PFSK-1 (cell line): ENCODE data around the gene SET.
A peak's percentile ranks its signal among the peaks of the same experiment; 100 is the strongest.

Source experiments
- FOXP2 ChIP-seq: optimal IDR thresholded peaks from 2 replicates; pipeline ENCODE3; 2011; ENCODE audit warnings: borderline replicate concordance, control low read depth, inconsistent platforms; ENCODE audit not compliant: insufficient read depth; ENCODE audit errors: extremely low read length, extremely low read depth
- POLR2AphosphoS5 ChIP-seq: IDR thresholded peaks from 2 replicates; pipeline ENCODE4 v1.6.1; 2012; ENCODE audit warnings: low read depth, mild to moderate bottlenecking, control low read depth, low read length, moderate library complexity
- REST ChIP-seq, 2 experiments: IDR thresholded peaks; 2 replicates each; pipeline versions ENCODE4 v1.6.1 to v1.8.0; 2011 to 2012; ENCODE audit warnings: low read depth in 2 of 2, low read length in 2 of 2, control low read depth in 1 of 2, inconsistent platforms in 1 of 2, mild to moderate bottlenecking in 1 of 2, moderate library complexity in 1 of 2; ENCODE audit not compliant: insufficient read depth in 1 of 2
- SIN3A ChIP-seq: IDR thresholded peaks from 2 replicates; pipeline ENCODE4 v1.6.1; 2012; ENCODE audit warnings: mild to moderate bottlenecking, low read length, moderate library complexity, borderline replicate concordance; ENCODE audit not compliant: insufficient read depth
- TAF1 ChIP-seq: IDR thresholded peaks from 2 replicates; pipeline ENCODE4 v1.6.1; 2012; ENCODE audit warnings: low read length, control low read depth, borderline replicate concordance; ENCODE audit not compliant: insufficient read depth

The SET gene

DNA sequence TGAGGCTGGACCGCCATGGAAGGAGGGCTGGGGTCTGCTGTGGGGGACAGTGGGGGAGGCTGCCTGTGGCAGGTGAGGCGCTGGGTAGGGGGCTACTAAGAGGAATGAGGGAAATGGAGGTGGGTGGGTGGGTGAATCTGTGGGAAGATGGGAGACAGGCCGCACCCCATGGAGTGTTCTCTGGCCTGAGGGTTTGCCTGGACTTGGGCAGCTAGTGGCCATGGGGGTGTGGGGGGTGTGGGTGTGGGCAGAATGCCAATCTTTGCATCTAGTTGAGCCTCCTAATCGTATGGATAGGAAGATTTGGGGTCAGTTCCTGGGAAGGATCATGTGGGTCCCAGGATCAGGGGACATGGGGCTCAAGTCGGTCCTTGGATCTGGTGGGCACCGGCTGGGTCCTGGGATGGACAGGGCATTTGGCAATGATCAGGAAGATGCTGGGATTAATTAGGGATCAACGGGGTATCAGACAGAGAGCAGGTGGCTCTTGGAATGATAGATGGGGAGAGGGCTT is 34.4 kb downstream of the SET start:
- no peak for TF ChIP-seq FOXP2
- no peak for TF ChIP-seq POLR2AphosphoS5
- no peak for TF ChIP-seq SIN3A
- TF ChIP-seq TAF1: no peak
- TF ChIP-seq REST (IDR thresholded peaks at IDR 0.05; ENCODE audit: insufficient read depth in 1 of 2, low read depth in 2 of 2, low read length in 2 of 2): no peak

- TF ChIP-seq POLR2AphosphoS5: peak; percentile 74
- TF ChIP-seq REST (IDR thresholded peaks at IDR 0.05; ENCODE audit: insufficient read depth in 1 of 2, low read depth in 2 of 2, low read length in 2 of 2): no peak
- TF ChIP-seq TAF1: peak; percentile 70; the same call in 1 of the 2 replicates
Observed at GRCh38 chr9:128723866-128724743, 35.1 kb downstream of the SET start, which contains the start of gene ZDHHC12. TSS of gene ZDHHC12 (minus strand) at chr9:128724127. CDS start at chr9:128724093, 34 bp downstream.

GRCh38 chr9:128724744-128725211 is 35.8 kb downstream of the SET start:
- TF ChIP-seq FOXP2 (no peak), POLR2AphosphoS5 (no peak)

DNA sequence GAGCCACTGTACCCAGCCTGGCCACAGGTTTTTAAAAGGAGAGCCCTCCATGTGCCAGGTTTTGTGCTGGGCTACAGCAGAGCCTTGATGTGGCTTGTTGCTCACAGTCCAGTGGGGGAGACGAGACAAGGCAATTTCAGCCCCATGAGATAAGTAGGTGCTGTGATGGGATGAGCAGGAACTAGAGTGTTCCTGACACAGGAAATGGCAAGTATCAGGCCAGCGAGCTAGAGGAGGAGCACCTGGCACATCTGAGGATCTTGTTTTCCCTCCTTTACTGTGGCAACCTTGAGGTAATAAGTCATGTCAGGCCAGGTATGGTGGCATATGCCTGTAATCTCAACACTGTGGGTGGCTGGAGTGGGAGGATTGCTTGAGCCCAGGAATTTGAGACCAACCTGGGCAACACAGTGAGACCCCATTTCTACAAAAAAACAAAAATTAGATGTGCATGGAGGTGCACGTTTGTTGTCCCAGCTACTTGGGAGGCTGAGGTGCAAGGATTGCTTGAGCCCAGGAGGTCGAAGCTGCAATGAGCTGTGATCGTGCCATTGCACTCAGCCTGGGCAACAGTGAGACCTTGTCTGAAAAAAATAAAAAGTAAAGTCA is 38.7 kb downstream of the SET start:
- no peak for TF ChIP-seq FOXP2

DNA sequence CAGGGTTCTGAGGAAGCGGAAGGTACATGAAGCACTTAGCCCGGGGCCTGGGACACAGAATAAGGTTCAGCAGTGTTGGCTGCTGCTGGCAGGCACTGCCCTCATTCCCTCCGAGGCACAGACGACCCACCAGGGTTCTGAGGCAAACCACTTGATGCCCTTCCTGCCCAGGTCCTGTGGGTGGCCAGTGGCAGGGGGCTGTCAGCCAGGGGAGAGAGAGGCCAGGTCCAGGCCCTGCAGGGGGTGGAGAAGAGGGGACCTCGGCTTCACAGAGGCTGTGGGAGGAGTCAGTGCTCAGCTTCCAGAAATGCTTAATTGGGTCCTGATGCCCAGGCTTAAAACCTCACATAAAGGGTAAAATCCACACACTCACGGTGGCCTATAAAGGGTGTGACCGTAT is 39.3 kb downstream of the SET start:
- no peak for TF ChIP-seq POLR2AphosphoS5
- no peak for TF ChIP-seq SIN3A
- TF ChIP-seq TAF1: no peak
- no peak for TF ChIP-seq FOXP2
- no peak for TF ChIP-seq REST (IDR thresholded peaks at IDR 0.05; ENCODE audit: insufficient read depth in 1 of 2, low read depth in 2 of 2, low read length in 2 of 2)

DNA sequence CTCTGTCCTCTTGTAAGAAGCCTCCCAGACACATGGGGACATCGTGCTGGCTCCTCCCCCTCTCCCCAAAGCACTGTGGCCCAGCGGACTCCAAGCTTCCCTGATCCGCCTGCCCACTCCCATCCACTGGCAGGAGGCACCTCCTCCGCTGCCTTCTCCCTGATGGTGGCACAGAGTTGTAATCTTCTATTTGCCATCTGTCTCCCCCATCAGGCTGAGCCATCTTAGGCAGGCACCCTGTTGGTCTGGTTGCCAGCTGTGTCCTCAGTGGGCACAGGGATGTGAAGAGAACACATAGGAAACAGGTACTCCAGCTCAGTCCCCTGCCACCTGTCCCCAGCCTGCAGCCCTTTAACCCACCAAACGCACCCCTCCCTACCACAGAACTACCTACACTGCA is 40.3 kb downstream of the SET start:
- TF ChIP-seq TAF1 (no peak), SIN3A (no peak), FOXP2 (no peak), REST (IDR thresholded peaks at IDR 0.05; ENCODE audit: insufficient read depth in 1 of 2, low read depth in 2 of 2, low read length in 2 of 2) (no peak), POLR2AphosphoS5 (no peak)
